Body of pancreas (tissue), 4 donors: Measurements from ENCODE around the gene HEXA. TPM values are rescaled to one million over a fixed set of nuclear protein-coding genes. Genes with fewer than 3 reads are reported as not detected.
A peak's percentile ranks its signal among the peaks of the same experiment; 100 is the strongest.
"Not testable (repeated sequence)": the region's sequence is repeated elsewhere in the genome, so short reads cannot be mapped to it uniquely, and the experiment has no call there.

ENCODE experiments used
- ATAC-seq: fragments of 150-250 bp; one replicate; pipeline ENCODE4 v1.9.1; 2016
- DNase-seq, 4 donors: peaks; one replicate each; pipeline ENCODE4 v3.0.0-alpha.2; 2019
- H3K27ac ChIP-seq, 4 donors: fragments of 200-600 bp; sonication (generic); 1 replicate in 3 of 4; 2 replicates in 1 of 4; pipeline versions ENCODE4 v1.5.1 to v1.6.1; 2016 to 2019; ENCODE audit warnings: mild to moderate bottlenecking in 1 of 4, mixed read lengths in 1 of 4, moderate library complexity in 1 of 4
- H3K27me3 ChIP-seq, 2 donors: fragments of 200-600 bp; sonication (generic); one replicate each; pipeline ENCODE4 v1.6.0; 2016; ENCODE audit warnings: mild to moderate bottlenecking in 1 of 2
- H3K36me3 ChIP-seq, 2 donors: fragments of 200-600 bp; sonication (generic); replicated peaks in 1 of 2; 2 replicates each; pipeline ENCODE4 v1.5.1; 2016; ENCODE audit warnings: low read depth in 2 of 2; ENCODE audit not compliant: insufficient read depth in 1 of 2
- H3K4me1 ChIP-seq: fragments of 200-600 bp; sonication (generic); one replicate; pipeline ENCODE4 v1.6.0; 2016
- H3K4me3 ChIP-seq, 2 donors: fragments of 200-600 bp; sonication (generic); 1 replicate in 1 of 2; 2 replicates in 1 of 2; pipeline ENCODE4 v1.5.1; 2016 to 2019
- H3K9me3 ChIP-seq, 3 donors: fragments of 200-600 bp; sonication (generic); 1 replicate in 2 of 3; 2 replicates in 1 of 3; pipeline ENCODE4 v1.5.1; 2016
- POLR2A ChIP-seq, 3 donors: fragments of 450-650 bp; IDR thresholded peaks; one replicate each; pipeline ENCODE4 v1.6.1; 2016; ENCODE audit warnings: antibody characterized with exemption in 3 of 3, mild to moderate bottlenecking in 2 of 3
- WGBS, 2 donors: methylation state at CpG; one replicate each; pipeline ENCODE4 v1.1.5; 2017; 5-methylcytosine and 5-hydroxymethylcytosine counted together
- intact Hi-C: fragments of 100-400 bp; cut with DNase I; formaldehyde crosslinking; loops from one replicate; pipeline ENCODE4 v1.15.1; 2023
- total RNA-seq, 2 donors: library from RNA; depleted of rRNA; stranded (reverse); fragments of >200 nt; gene quantifications; one replicate each; pipeline ENCODE4 v1.1.0, GENCODE V29; 2016
- TF ChIP-seq, protein P1 (sequence below), 7 experiments: fragments of 450-650 bp in 4 of 7; fragments of 200-600 bp in 3 of 7; sonication (generic) in 3 of 7; IDR thresholded peaks; one replicate each; pipeline ENCODE4 v1.5.1; 2016 to 2019; ENCODE audit warnings: antibody characterized with exemption in 7 of 7

The HEXA gene
- 10 to 100 TPM; 35.5 to 48.8 TPM for total RNA-seq

DNA sequence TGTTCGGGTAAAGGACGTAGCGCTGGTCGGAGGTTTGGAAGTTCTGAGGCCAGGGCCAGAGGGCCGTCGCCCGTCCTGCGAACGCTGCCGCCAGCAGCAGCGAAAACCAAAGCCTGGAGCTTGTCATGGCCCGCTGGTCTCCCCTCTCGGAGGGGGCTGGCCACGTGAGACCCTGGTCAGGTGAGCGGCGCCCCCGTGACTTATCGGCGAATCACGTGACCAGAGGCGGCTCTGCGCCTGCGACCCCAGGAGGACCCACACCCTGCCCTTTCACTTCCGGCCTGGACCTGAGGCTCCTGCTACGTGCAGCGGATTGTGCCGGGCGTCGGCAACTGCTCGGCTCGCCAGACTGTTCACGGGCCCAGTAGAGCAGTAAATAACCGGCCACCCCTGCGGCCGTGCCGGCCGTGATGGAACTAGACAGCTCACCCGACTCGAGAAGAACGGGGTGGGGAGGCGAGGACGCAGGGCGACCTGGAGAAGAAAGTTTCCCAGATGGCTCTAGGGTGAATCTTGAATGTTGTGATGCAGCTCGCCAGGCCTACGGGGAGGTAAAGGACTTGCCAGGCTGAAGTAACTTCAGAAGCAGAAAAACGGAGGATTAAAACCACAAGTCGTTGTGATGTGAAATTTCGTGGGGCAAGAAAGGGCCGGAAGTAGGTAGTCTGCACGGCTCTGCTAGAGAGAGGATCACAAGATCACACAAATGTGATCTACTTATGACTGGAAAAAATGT is at the start of gene HEXA:
HEXA (minus strand) TSS at position 169 of the 736 bp plus-strand sequence; CDS start at position 127, 42 bp downstream.
- Histone ChIP-seq H3K36me3 (no peaks in the 10 kb centered on the region), H3K27ac (peak within 1 kb of the TSS; percentile 34 to 91 (median 81)), H3K27me3 (no peaks in the 10 kb centered on the region), H3K4me1 (peaks cover 31% of the 10 kb centered on the region), H3K9me3 (no peaks in the 10 kb centered on the region), H3K4me3 (peak within 1 kb of the TSS; percentile 44 to 75)
- WGBS, 2 donors: 0 to 1% methylated on average over 21 to 49 of the region's 50 CpGs
- intact Hi-C loops: no loop called here
- peak; percentile 90 for ATAC-seq
- peak; percentile 98 for DNase-seq
- peak; percentile 65 to 92 (median 88) for TF ChIP-seq POLR2A (IDR thresholded peaks at IDR 0.05)
- TF ChIP-seq, protein P1, sequence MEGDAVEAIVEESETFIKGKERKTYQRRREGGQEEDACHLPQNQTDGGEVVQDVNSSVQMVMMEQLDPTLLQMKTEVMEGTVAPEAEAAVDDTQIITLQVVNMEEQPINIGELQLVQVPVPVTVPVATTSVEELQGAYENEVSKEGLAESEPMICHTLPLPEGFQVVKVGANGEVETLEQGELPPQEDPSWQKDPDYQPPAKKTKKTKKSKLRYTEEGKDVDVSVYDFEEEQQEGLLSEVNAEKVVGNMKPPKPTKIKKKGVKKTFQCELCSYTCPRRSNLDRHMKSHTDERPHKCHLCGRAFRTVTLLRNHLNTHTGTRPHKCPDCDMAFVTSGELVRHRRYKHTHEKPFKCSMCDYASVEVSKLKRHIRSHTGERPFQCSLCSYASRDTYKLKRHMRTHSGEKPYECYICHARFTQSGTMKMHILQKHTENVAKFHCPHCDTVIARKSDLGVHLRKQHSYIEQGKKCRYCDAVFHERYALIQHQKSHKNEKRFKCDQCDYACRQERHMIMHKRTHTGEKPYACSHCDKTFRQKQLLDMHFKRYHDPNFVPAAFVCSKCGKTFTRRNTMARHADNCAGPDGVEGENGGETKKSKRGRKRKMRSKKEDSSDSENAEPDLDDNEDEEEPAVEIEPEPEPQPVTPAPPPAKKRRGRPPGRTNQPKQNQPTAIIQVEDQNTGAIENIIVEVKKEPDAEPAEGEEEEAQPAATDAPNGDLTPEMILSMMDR (IDR thresholded peaks at IDR 0.05): peak in 1 of 7 experiments; percentile 28

DNA sequence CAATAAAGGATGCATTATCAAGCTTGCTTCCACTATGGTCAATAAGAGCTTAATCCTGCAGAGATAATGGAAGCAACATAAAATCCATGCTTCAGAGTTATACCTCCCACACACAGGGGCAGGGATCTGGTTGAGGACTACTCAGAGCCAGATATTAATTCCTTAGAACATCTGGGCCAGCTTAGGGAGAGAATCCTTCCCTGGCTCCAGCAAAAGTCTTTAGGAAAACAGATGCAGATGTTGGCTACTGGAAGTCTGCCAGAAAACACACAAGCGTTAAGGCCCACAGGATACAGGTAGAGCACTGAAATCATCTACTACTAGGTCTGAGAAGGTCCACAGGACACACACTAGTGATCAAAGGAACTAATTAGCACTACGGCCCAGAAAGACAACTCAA is 47.4 kb upstream of the HEXA start:
- ATAC-seq (no peak), DNase-seq (no peak)
- H3K9me3 ChIP-seq: no peaks in the 10 kb centered on the region
- H3K4me3 ChIP-seq: no peak overlapping the region
- H3K4me1 ChIP-seq: no peaks in the 10 kb centered on the region
- 45 to 54% methylated on average over 2 of the region's 2 CpGs for WGBS, 2 donors
- H3K36me3 ChIP-seq: no peaks in the 10 kb centered on the region
- TF ChIP-seq, protein P1 (IDR thresholded peaks at IDR 0.05): no peak
- no peak for TF ChIP-seq POLR2A (IDR thresholded peaks at IDR 0.05)
- no peak overlapping the region for H3K27ac ChIP-seq
- intact Hi-C loops: no loop called here
- no peaks in the 10 kb centered on the region for H3K27me3 ChIP-seq

DNA sequence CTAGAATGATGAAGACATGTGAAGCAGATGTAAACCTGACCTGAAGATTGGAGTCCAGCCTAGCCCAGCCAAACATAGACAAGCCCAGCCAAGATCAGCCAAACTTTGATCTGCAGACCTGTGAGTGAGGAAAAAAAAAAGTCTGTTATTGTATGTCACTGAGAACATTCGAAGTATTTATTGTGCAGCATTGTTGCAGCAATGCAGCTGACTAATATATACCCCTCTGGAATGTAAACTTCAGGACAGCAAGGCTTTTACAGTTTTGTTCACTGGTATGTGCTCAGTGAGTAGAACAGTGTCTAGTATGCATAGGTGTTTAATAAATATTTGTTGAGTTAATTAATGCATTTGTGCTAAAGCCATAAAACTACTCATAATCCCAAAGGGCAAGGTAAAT is 45.7 kb upstream of the HEXA start:
- intact Hi-C loops: no loop called here
- H3K27ac ChIP-seq: no peak overlapping the region
- no peaks in the 10 kb centered on the region for H3K9me3 ChIP-seq
- H3K36me3 ChIP-seq: no peaks in the 10 kb centered on the region
- 44 to 57% methylated on average over 1 of the region's 1 CpG for whole genome bisulfite sequencing, 2 donors
- no peak overlapping the region for H3K4me3 ChIP-seq
- H3K4me1 ChIP-seq: no peaks in the 10 kb centered on the region
- no peak for TF ChIP-seq POLR2A (IDR thresholded peaks at IDR 0.05)
- TF ChIP-seq, protein P1 (IDR thresholded peaks at IDR 0.05): no peak
- ATAC-seq (no peak), DNase-seq (no peak)
- H3K27me3 ChIP-seq: no peaks in the 10 kb centered on the region

DNA sequence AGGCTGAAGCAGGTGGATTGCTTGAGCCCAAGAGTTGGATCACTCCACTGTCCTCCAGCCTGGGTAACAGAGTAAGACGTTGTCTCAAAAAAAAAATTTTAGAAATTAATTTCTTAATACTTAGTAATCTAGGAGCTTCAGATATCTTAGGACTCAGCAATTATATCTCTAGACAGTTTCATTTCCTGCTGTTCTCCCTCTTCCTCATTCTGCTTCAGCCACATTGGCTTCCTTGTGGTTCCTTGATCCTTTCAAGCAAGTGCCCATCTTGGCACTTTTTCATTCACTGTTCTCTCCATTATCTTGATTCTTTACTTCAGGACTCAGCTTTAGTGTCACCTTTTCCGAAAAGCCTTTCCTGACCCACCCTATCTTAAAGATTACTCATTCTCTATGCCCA is 44.8 kb upstream of the HEXA start:
- Histone ChIP-seq H3K4me1 (no peaks in the 10 kb centered on the region), H3K27ac (no peak overlapping the region), H3K36me3 (no peaks in the 10 kb centered on the region), H3K4me3 (no peak overlapping the region), H3K27me3 (no peaks in the 10 kb centered on the region), H3K9me3 (no peaks in the 10 kb centered on the region)
- WGBS, 2 donors: 47 to 64% methylated on average over 2 of the region's 2 CpGs
- ATAC-seq (no peak), DNase-seq (no peak)
- TF ChIP-seq, protein P1 (IDR thresholded peaks at IDR 0.05): no peak
- TF ChIP-seq POLR2A (IDR thresholded peaks at IDR 0.05): no peak
- intact Hi-C loops: no loop called here

DNA sequence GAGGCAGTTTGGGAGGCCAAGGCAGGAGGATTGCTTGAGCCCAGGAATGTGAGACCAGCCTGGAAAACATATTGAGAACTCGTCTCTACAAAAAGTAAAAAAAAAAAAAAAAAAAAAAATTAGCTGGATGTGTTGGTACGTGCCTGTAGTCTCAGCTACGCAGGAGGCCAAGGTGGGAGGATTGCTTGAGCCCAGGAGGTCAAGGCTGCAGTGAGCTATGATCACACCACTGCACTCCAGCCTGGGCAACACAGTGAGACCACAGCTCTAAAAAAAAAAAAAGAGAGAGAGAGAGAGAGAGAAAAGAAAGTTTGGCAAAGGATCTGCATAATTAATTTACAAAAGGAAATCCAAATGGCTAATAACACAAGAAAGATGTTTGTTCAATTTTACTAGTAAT is 44.0 kb upstream of the HEXA start:
- H3K9me3 ChIP-seq, H3K27me3 ChIP-seq, intact Hi-C loops, H3K36me3 ChIP-seq, ATAC-seq, DNase-seq, H3K4me3 ChIP-seq, H3K4me1 ChIP-seq, H3K27ac ChIP-seq: not testable (repeated sequence)
- WGBS, 2 donors: 71 to 83% methylated on average over 3 of the region's 3 CpGs
